ENCODE results near the gene KRTAP12-3.

DNA sequence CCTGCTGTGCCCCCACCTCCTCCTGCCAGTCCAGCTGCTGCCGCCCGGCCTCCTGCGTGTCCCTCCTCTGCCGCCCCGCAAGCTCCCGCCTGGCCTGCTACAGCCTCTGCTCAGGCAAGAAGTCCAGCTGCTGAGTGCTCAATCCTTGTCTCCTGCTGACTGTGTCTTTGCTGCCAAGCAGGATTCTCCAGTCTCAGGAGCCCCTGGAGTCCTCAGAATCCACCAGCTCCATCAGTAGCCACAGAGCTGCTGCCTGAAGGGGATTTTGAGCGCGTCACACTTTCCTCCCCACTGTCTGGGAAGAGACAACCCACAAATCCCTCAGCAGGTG, 10.5 kb upstream of the KRTAP12-3 start:
- TF ChIP-seq CTCF (IDR thresholded peaks at IDR 0.05 in 8 of 11, conservative IDR thresholded peaks at IDR 0.05 in 3 of 11) (no peak), POLR2AphosphoS5 (IDR thresholded peaks at IDR 0.05) (no peak), POLR2A (IDR thresholded peaks at IDR 0.05) (no peak)
